CD4-positive, alpha-beta memory T cell (primary cell): ENCODE measurements around the gene THOC3. TPM values are rescaled to one million over a fixed set of nuclear protein-coding genes. Genes with fewer than 3 reads are reported as not detected.
"Not testable (repeated sequence)": the region's sequence is repeated elsewhere in the genome, so short reads cannot be mapped to it uniquely, and the experiment has no call there.

ENCODE experiments used
- CTCF ChIA-PET: fragments of 350-600 bp; sonication (Branson Sonifier 250); formaldehyde crosslinking; loops from one replicate; lab custom pipeline; 2021; ENCODE audit warnings: inconsistent platforms; ENCODE audit not compliant: partially characterized antibody; lab: Charles Lee
- POLR2A ChIA-PET: fragments of 350-600 bp; sonication (Branson Sonifier 250); formaldehyde crosslinking; loops from one replicate; lab custom pipeline; 2021; ENCODE audit not compliant: partially characterized antibody; lab: Charles Lee
- DNase-seq, 5 donors: peaks; one replicate each; pipeline versions ENCODE4 v3.0.0 to v3.0.0-alpha.2; 2020 to 2022; ENCODE audit warnings: mixed read lengths in 1 of 5
- H3K27ac ChIP-seq: one replicate; pipeline ENCODE4 v1.7.0; 2013; ENCODE audit warnings: low read depth, low read length
- H3K27me3 ChIP-seq: 2 replicates; pipeline ENCODE4 v1.7.0; 2013; ENCODE audit warnings: mild to moderate bottlenecking, low read length, moderate library complexity; ENCODE audit not compliant: insufficient read depth
- H3K36me3 ChIP-seq: 2 replicates; pipeline ENCODE4 v1.7.0; 2013; ENCODE audit warnings: mild to moderate bottlenecking, low read length, moderate library complexity; ENCODE audit not compliant: insufficient read depth
- H3K4me1 ChIP-seq: 2 replicates; pipeline ENCODE4 v1.7.0; 2013; ENCODE audit warnings: mild to moderate bottlenecking, low read length, moderate library complexity; ENCODE audit not compliant: insufficient read depth
- H3K4me3 ChIP-seq, 2 donors: one replicate each; pipeline ENCODE4 v1.7.0; 2013; ENCODE audit warnings: low read length in 2 of 2, mild to moderate bottlenecking in 1 of 2
- H3K9me3 ChIP-seq, 2 donors: one replicate each; pipeline ENCODE4 v1.7.0; 2013; ENCODE audit warnings: low read length in 2 of 2, control low read depth in 1 of 2; ENCODE audit not compliant: control insufficient read depth in 1 of 2
- H3K27ac Mint-ChIP-seq, 7 donors: one replicate each; pipeline ENCODE4 v1.8.0; 2020 to 2021; ENCODE audit warnings: mixed read lengths in 7 of 7, mild to moderate bottlenecking in 6 of 7, inconsistent platforms in 3 of 7, moderate library complexity in 3 of 7
- H3K27me3 Mint-ChIP-seq, 2 donors: one replicate each; pipeline ENCODE4 v1.8.0; 2020 to 2021; ENCODE audit warnings: mixed read lengths in 2 of 2
- H3K36me3 Mint-ChIP-seq, 2 donors: one replicate each; pipeline ENCODE4 v1.8.0; 2020 to 2021; ENCODE audit warnings: mixed read lengths in 2 of 2, inconsistent platforms in 1 of 2, mild to moderate bottlenecking in 1 of 2
- H3K4me1 Mint-ChIP-seq, 4 donors: one replicate each; pipeline ENCODE4 v1.8.0; 2020 to 2021; ENCODE audit warnings: mixed read lengths in 4 of 4, mild to moderate bottlenecking in 1 of 4
- H3K4me3 Mint-ChIP-seq, 8 donors: one replicate each; pipeline ENCODE4 v1.8.0; 2020 to 2021; ENCODE audit warnings: mixed read lengths in 8 of 8, mild to moderate bottlenecking in 7 of 8, moderate library complexity in 6 of 8, inconsistent platforms in 3 of 8
- H3K9me3 Mint-ChIP-seq, 8 donors: one replicate each; pipeline ENCODE4 v1.8.0; 2020 to 2021; ENCODE audit warnings: mixed read lengths in 8 of 8, mild to moderate bottlenecking in 5 of 8, inconsistent platforms in 3 of 8, moderate library complexity in 1 of 8
- intact Hi-C: fragments of 100-400 bp; cut with micrococcal nuclease; formaldehyde crosslinking; loops from one replicate; pipeline ENCODE4 v1.15.1; 2023
- polyA plus RNA-seq, 2 donors: library from polyadenylated mRNA; unstranded; fragments of 300-500 nt; fragmentation: Illumina TruSeq; gene quantifications; one replicate each; pipeline ENCODE4 v1.2.3, GENCODE V29; 2021
- total RNA-seq, 2 experiments: library from RNA; stranded (reverse); gene quantifications; one replicate each; pipeline ENCODE4 v1.2.3, GENCODE V29; 2021

THOC3 gene
- total and polyA plus RNA-seq, 4 experiments from 2014 or later = 79.0 to 142 (median 117) TPM

GRCh38 chr5:175958515-175958914 is 9.6 kb downstream of the THOC3 start:
- H3K36me3 Mint-ChIP-seq, H3K27me3 ChIP-seq, intact Hi-C loops, H3K9me3 Mint-ChIP-seq, H3K9me3 ChIP-seq, H3K27ac ChIP-seq, H3K4me1 Mint-ChIP-seq, H3K27me3 Mint-ChIP-seq, DNase-seq, H3K36me3 ChIP-seq, POLR2A ChIA-PET, CTCF ChIA-PET, H3K4me3 Mint-ChIP-seq, H3K4me3 ChIP-seq, H3K4me1 ChIP-seq: not testable (repeated sequence)
- H3K27ac Mint-ChIP-seq = peak overlapping the region in 1 of 7 donors; percentile 29

- H3K36me3 ChIP-seq, H3K27me3 ChIP-seq, H3K27me3 Mint-ChIP-seq, intact Hi-C loops, H3K4me3 ChIP-seq, H3K4me1 Mint-ChIP-seq, H3K27ac ChIP-seq, DNase-seq, CTCF ChIA-PET, H3K4me1 ChIP-seq, H3K4me3 Mint-ChIP-seq, H3K9me3 Mint-ChIP-seq, H3K36me3 Mint-ChIP-seq, H3K9me3 ChIP-seq, POLR2A ChIA-PET: not testable (repeated sequence)
- peak overlapping the region in 3 of 7 donors; percentile 62 to 79 (median 73) for H3K27ac Mint-ChIP-seq
Measured at GRCh38 chr5:175954107-175954506, 14.0 kb downstream of the THOC3 start.

GRCh38 chr5:175952810-175953209 is 15.3 kb downstream of the THOC3 start:
- POLR2A ChIA-PET, H3K4me1 ChIP-seq, intact Hi-C loops, H3K9me3 ChIP-seq, H3K4me3 Mint-ChIP-seq, CTCF ChIA-PET, H3K36me3 ChIP-seq, H3K9me3 Mint-ChIP-seq, H3K27ac ChIP-seq, H3K36me3 Mint-ChIP-seq, H3K27me3 Mint-ChIP-seq, H3K27me3 ChIP-seq, DNase-seq, H3K4me1 Mint-ChIP-seq, H3K27ac Mint-ChIP-seq, H3K4me3 ChIP-seq: not testable (repeated sequence)

GRCh38 chr5:175951339-175951969 is 16.7 kb downstream of the THOC3 start:
- H3K4me1 Mint-ChIP-seq, intact Hi-C loops, H3K4me1 ChIP-seq: not testable (repeated sequence)

GRCh38 chr5:175948329-175949108 is 19.6 kb downstream of the THOC3 start:
- H3K27me3 ChIP-seq, H3K27me3 Mint-ChIP-seq, H3K36me3 Mint-ChIP-seq, H3K9me3 ChIP-seq, H3K4me1 Mint-ChIP-seq, DNase-seq, H3K36me3 ChIP-seq, H3K4me1 ChIP-seq, H3K27ac ChIP-seq, intact Hi-C loops, POLR2A ChIA-PET, H3K4me3 ChIP-seq, H3K4me3 Mint-ChIP-seq, CTCF ChIA-PET, H3K9me3 Mint-ChIP-seq, H3K27ac Mint-ChIP-seq: not testable (repeated sequence)

More at GRCh38 chr5:175951339-175951969, 16.7 kb downstream of the THOC3 start:
- DNase-seq, H3K9me3 ChIP-seq, POLR2A ChIA-PET, H3K36me3 ChIP-seq, H3K9me3 Mint-ChIP-seq, H3K27ac ChIP-seq, H3K27me3 ChIP-seq, H3K27ac Mint-ChIP-seq, H3K4me3 Mint-ChIP-seq, H3K27me3 Mint-ChIP-seq, CTCF ChIA-PET, H3K4me3 ChIP-seq, H3K36me3 Mint-ChIP-seq: not testable (repeated sequence)

GRCh38 chr5:175943253-175943652 is 24.9 kb downstream of the THOC3 start:
- CTCF ChIA-PET, H3K9me3 ChIP-seq, H3K4me1 Mint-ChIP-seq, H3K27ac Mint-ChIP-seq, H3K27ac ChIP-seq, H3K9me3 Mint-ChIP-seq, H3K4me3 Mint-ChIP-seq, H3K27me3 ChIP-seq, H3K4me3 ChIP-seq, H3K36me3 ChIP-seq, POLR2A ChIA-PET, DNase-seq, intact Hi-C loops, H3K27me3 Mint-ChIP-seq, H3K4me1 ChIP-seq: not testable (repeated sequence)
- H3K36me3 Mint-ChIP-seq = peaks cover 17 to 18% of the 10 kb centered on the region in 2 donors

GRCh38 chr5:175940632-175941031 is 27.5 kb downstream of the THOC3 start:
- CTCF ChIA-PET, H3K4me1 ChIP-seq, H3K4me3 ChIP-seq, H3K9me3 Mint-ChIP-seq, H3K27me3 ChIP-seq, intact Hi-C loops, DNase-seq, POLR2A ChIA-PET, H3K4me1 Mint-ChIP-seq, H3K36me3 ChIP-seq, H3K4me3 Mint-ChIP-seq, H3K9me3 ChIP-seq, H3K27ac Mint-ChIP-seq, H3K27ac ChIP-seq, H3K27me3 Mint-ChIP-seq: not testable (repeated sequence)
- peaks cover 21% of the 10 kb centered on the region in 2 donors for H3K36me3 Mint-ChIP-seq
